Stomach (tissue), 4 donors: ENCODE measurements around the gene ZFP36.

Experiments
- CTCF ChIP-seq, 7 experiments: fragments of 450-650 bp in 4 of 7; fragments of 200-600 bp in 3 of 7; sonication (generic) in 3 of 7; IDR thresholded peaks; one replicate each; pipeline ENCODE4 v1.5.1; 2016 to 2019; ENCODE audit warnings: antibody characterized with exemption in 7 of 7, control low read depth in 2 of 7, mild to moderate bottlenecking in 1 of 7
- POLR2AphosphoS5 ChIP-seq, 3 donors: sonication (generic); formaldehyde crosslinking; IDR thresholded peaks; one replicate each; pipeline ENCODE4 v1.6.1; 2016; ENCODE audit warnings: antibody characterized with exemption in 3 of 3

GRCh38 chr19:39427707-39428106 is 21.1 kb downstream of the ZFP36 start:
- TF ChIP-seq POLR2AphosphoS5 (IDR thresholded peaks at IDR 0.05) (no peak), CTCF (IDR thresholded peaks at IDR 0.05) (no peak)
